HepG2 (cell line): ENCODE results near the gene WNK2. TPM values are rescaled to one million over a fixed set of nuclear protein-coding genes. Genes with fewer than 3 reads are reported as not detected.

Experiments used
- ATAC-seq: fragments of 200-7000 bp; cut with Tn5 transposase; 3 replicates; pipeline ENCODE4 v1.9.1; 2020; ENCODE audit warnings: mild to moderate bottlenecking, moderate library complexity
- BruUV-seq: library from RNA; stranded (reverse); fragments of 400-500 nt; replicated peaks from 2 replicates; lab custom pipeline; 2021; lab: Mats Ljungman, UMichigan
- CTCF ChIA-PET: fragments of 300-600 bp; formaldehyde crosslinking; extraction: SDS; loops from one replicate; lab custom pipeline; 2021; ENCODE audit warnings: low total read pairs, inconsistent platforms, low intra/inter-chr PET ratio; lab: Yijun Ruan, JAX
- POLR2A ChIA-PET: fragments of 350-600 bp; sonication (Branson Sonifier 250); formaldehyde crosslinking; loops from one replicate; lab custom pipeline; 2020; ENCODE audit warnings: antibody characterized with exemption, inconsistent platforms; lab: Yijun Ruan, JAX
- DNase-seq: peaks from one replicate; pipeline ENCODE4 v3.0.0-alpha.2; 2015; ENCODE audit warnings: low spot score
- FAIRE-seq: peaks from 3 replicates; lab custom pipeline; 2011; peaks lifted over from hg19 to GRCh38; lab: Jason Lieb, UNC
- H2AFZ ChIP-seq: one replicate; pipeline ENCODE4 v1.6.1; 2011; ENCODE audit warnings: low read length, inconsistent platforms
- H3K27ac ChIP-seq: fragments of 300-600 bp; 3 replicates; pipeline ENCODE4 v1.8.0; 2011; ENCODE audit warnings: mixed run types, mild to moderate bottlenecking, mixed read lengths, low read length, inconsistent platforms; ENCODE audit not compliant: insufficient read depth; ENCODE audit errors: extremely low read length
- H3K27me3 ChIP-seq, 2 experiments: fragments of 200-600 bp in 1 of 2; 2 replicates in 1 of 2; 3 replicates in 1 of 2; pipeline versions ENCODE4 v1.6.0 to v1.8.0; 2011; ENCODE audit warnings: low read length in 2 of 2, mild to moderate bottlenecking in 2 of 2, moderate library complexity in 2 of 2, inconsistent platforms in 1 of 2; ENCODE audit not compliant: insufficient read depth in 2 of 2, control insufficient read depth in 1 of 2
- H3K36me3 ChIP-seq, 2 experiments: fragments of 200-600 bp in 1 of 2; replicated peaks in 1 of 2; 2 replicates in 1 of 2; 3 replicates in 1 of 2; pipeline versions ENCODE4 v1.5.1 to v1.8.0; 2011; ENCODE audit warnings: low read length in 2 of 2, inconsistent platforms in 1 of 2; ENCODE audit not compliant: insufficient read depth in 2 of 2, control insufficient read depth in 1 of 2
- H3K4me1 ChIP-seq: 2 replicates; pipeline ENCODE4 v1.5.1; 2012; ENCODE audit warnings: low read length, inconsistent platforms; ENCODE audit not compliant: insufficient read depth
- H3K4me2 ChIP-seq: 2 replicates; pipeline ENCODE4 v1.6.0; 2011; ENCODE audit warnings: low read depth, low read length, inconsistent platforms
- H3K4me3 ChIP-seq, 3 experiments: fragments of 200-600 bp in 1 of 3; sonication (generic), shearing (Covaris generic) in 1 of 3; replicated peaks in 1 of 3; 2 replicates each; pipeline ENCODE4 v1.5.1; 2011 to 2016; ENCODE audit warnings: low read length in 3 of 3, inconsistent platforms in 2 of 3, low read depth in 2 of 3, mild to moderate bottlenecking in 2 of 3, control low read depth in 1 of 3, mixed read lengths in 1 of 3; ENCODE audit not compliant: insufficient read depth in 1 of 3
- H3K79me2 ChIP-seq: one replicate; pipeline ENCODE4 v1.6.1; 2011; ENCODE audit warnings: low read length, inconsistent platforms; ENCODE audit not compliant: insufficient read depth
- H3K9ac ChIP-seq: 2 replicates; pipeline ENCODE4 v1.6.0; 2011; ENCODE audit warnings: mild to moderate bottlenecking, low read depth, low read length, inconsistent platforms; ENCODE audit not compliant: insufficient read depth
- H3K9me3 ChIP-seq: 2 replicates; pipeline ENCODE4 v1.5.1; 2012; ENCODE audit warnings: mild to moderate bottlenecking, low read length
- H4K20me1 ChIP-seq: 2 replicates; pipeline ENCODE4 v1.6.0; 2011; ENCODE audit warnings: inconsistent platforms, mild to moderate bottlenecking, low read length, moderate library complexity; ENCODE audit not compliant: insufficient read depth
- AHDC1 ChIP-seq: sonication (generic); formaldehyde crosslinking; IDR thresholded peaks from 2 replicates; pipeline ENCODE4 v1.5.1; 2020; ENCODE audit warnings: mild to moderate bottlenecking, missing genetic modification reagents, borderline replicate concordance
- ISL2 ChIP-seq: sonication (generic); formaldehyde crosslinking; IDR thresholded peaks from 2 replicates; pipeline ENCODE4 v1.5.0; 2020; ENCODE audit warnings: missing genetic modification reagents
- KDM3A ChIP-seq: IDR thresholded peaks from 2 replicates; pipeline ENCODE4 v1.6.1; 2018; ENCODE audit warnings: low read depth, missing compliant biosample characterization
- MED8 ChIP-seq: sonication (generic); formaldehyde crosslinking; IDR thresholded peaks from 2 replicates; pipeline ENCODE4 v1.8.1; 2023; ENCODE audit warnings: mild to moderate bottlenecking, missing genetic modification reagents; ENCODE audit not compliant: insufficient replicate concordance
- NFE2L2 ChIP-seq: fragments of 150-350 bp; IDR thresholded peaks from 2 replicates; pipeline ENCODE4 v1.6.1; 2014; ENCODE audit warnings: low read length
- PAX8 ChIP-seq: sonication (generic); formaldehyde crosslinking; IDR thresholded peaks from 2 replicates; pipeline ENCODE4 v1.8.0; 2022; ENCODE audit warnings: mild to moderate bottlenecking, missing genetic modification reagents, borderline replicate concordance
- SRSF9 ChIP-seq: fragments of 200-400 bp; formaldehyde crosslinking; IDR thresholded peaks from 2 replicates; pipeline ENCODE4 v1.6.1; 2018; ENCODE audit warnings: borderline replicate concordance, mild to moderate bottlenecking, low read depth, low read length; ENCODE audit not compliant: insufficient read depth, poor library complexity, severe bottlenecking
- ZBTB21 ChIP-seq: sonication (generic); formaldehyde crosslinking; IDR thresholded peaks from 2 replicates; pipeline ENCODE4 v1.4.0; 2020; ENCODE audit warnings: missing genetic modification reagents
- ZNF3 ChIP-seq: IDR thresholded peaks from 2 replicates; pipeline ENCODE4 v1.7.0; 2017; ENCODE audit warnings: inconsistent platforms
- ZNF597 ChIP-seq: sonication (generic); formaldehyde crosslinking; IDR thresholded peaks from 2 replicates; pipeline ENCODE4 v1.5.0; 2020; ENCODE audit warnings: missing genetic modification reagents
- ZNF777 ChIP-seq: sonication (generic); formaldehyde crosslinking; IDR thresholded peaks from 2 replicates; pipeline ENCODE4 v1.4.0; 2020; ENCODE audit warnings: missing genetic modification reagents
- WGBS: methylation state at CpG from one replicate; pipeline ENCODE4 v1.1.6; 2017; ENCODE audit warnings: low lambda C conversion rate; 5-methylcytosine and 5-hydroxymethylcytosine counted together
- in situ Hi-C: cut with HindIII; loops from 2 replicates; pipeline ENCODE4 v1.10.0; 2017; ENCODE audit warnings: low pct_unique_long_range_greater_than_20kb; ENCODE audit not compliant: extremely low pct_ligation_motif_present
- intact Hi-C: fragments of 100-400 bp; cut with micrococcal nuclease; formaldehyde crosslinking; loops from one replicate; pipeline ENCODE4 v1.10.0; 2022; ENCODE audit not compliant: unreplicated experiment
- polyA plus RNA-seq, 8 experiments: library from polyadenylated mRNA; depleted of rRNA in 3 of 8; stranded (reverse) in 7 of 8; unstranded in 1 of 8; fragments of >200 nt; fragmentation: Illumina TruSeq in 4 of 8; extraction: Trizol in 4 of 8; gene quantifications; 2 replicates each; pipeline versions ENCODE4 v1.2.1 to v1.2.3, GENCODE V29; 2011 to 2016; ENCODE audit warnings: low read depth in 4 of 8, missing spikeins in 1 of 8, mixed read lengths in 1 of 8; ENCODE audit not compliant: insufficient read depth in 1 of 8
- total RNA-seq, 5 experiments: library from RNA; depleted of rRNA; stranded (reverse); fragments of >200 nt; fragmentation: Illumina TruSeq; extraction: Trizol; gene quantifications; 2 replicates each; pipeline ENCODE4 v1.2.3, GENCODE V29; 2016; ENCODE audit warnings: low read depth in 1 of 5

The WNK2 gene
- total and polyA plus RNA-seq, 2 of the 13 experiments (the other 11 are each of a cell fraction or from before 2014, with no cell fraction given) = 10.5 to 12.0 TPM

- TF ChIP-seq ZNF597 (CRISPR knock-in tag) (no peak), ISL2 (CRISPR knock-in tag) (no peak), ZBTB21 (no peak)
These were observed 114.8 kb downstream of the WNK2 start (continued) for GRCh38 chr9:93298498-93299417.

GRCh38 chr9:93299418-93300174 lies 115.7 kb downstream of the WNK2 start:
- no peaks in the 10 kb centered on the region for H3K79me2 ChIP-seq
- DNase-seq = peak; percentile 93
- peaks cover 81% of the 10 kb centered on the region for H3K4me1 ChIP-seq
- peak overlapping the region; percentile 65 for H3K9ac ChIP-seq
- peak; percentile 76 for ATAC-seq
- 31% methylated on average over 14 of the region's 26 CpGs for WGBS
- H3K4me2 ChIP-seq = peak overlapping the region; percentile 64
- peak overlapping the region in 2 of 3 experiments; percentile 37 to 55; a peak in 4 of 6 replicates for H3K4me3 ChIP-seq
- intact Hi-C loops = loop anchor here (10.0 kb wide), 1 partner anchor 55 kb away; no protein-coding TSS in a partner anchor
- H4K20me1 ChIP-seq = no peaks in the 10 kb centered on the region
- FAIRE-seq = peak; percentile 87
- POLR2A ChIA-PET = interaction anchor here (0.8 to 2.8 kb wide), 20 partner anchors 9 to 867 kb away, joined by 3 to 67 read pairs (median 4); partner anchors contain the start of genes FAM120AOS and NINJ1
- H3K27me3 ChIP-seq = no peaks in the 10 kb centered on the region
- no peaks in the 10 kb centered on the region for H3K36me3 ChIP-seq
- peak overlapping the region; percentile 95 for H3K27ac ChIP-seq
- H2AFZ ChIP-seq = no peak overlapping the region
- BruUV-seq = no TSS peak
- CTCF ChIA-PET = no interaction called here
- no peaks in the 10 kb centered on the region for H3K9me3 ChIP-seq
- in situ Hi-C loops = loop anchor here (5.0 to 10.0 kb wide), 2 partner anchors 45 to 137 kb away; no protein-coding TSS in a partner anchor
- TF ChIP-seq NFE2L2 (no peak), MED8 (CRISPR knock-in tag) (no peak), KDM3A (CRISPR knock-in tag) (peak; percentile 25; the same call in 1 of the 2 replicates), SRSF9 (no peak), PAX8 (CRISPR knock-in tag) (no peak), ZNF777 (peak; percentile 16; the same call in 1 of the 2 replicates), ZNF3 (CRISPR knock-in tag) (no peak), AHDC1 (CRISPR knock-in tag) (peak; percentile 85; the same call in 1 of the 2 replicates)
